Cortex of kidney (tissue), 1 donor: Measurements from ENCODE around the gene BMP15.

Experiments
- DNase-seq: peaks from one replicate; lab custom pipeline; 2025; lab: John Stamatoyannopoulos, UW

The BMP15 gene

DNA sequence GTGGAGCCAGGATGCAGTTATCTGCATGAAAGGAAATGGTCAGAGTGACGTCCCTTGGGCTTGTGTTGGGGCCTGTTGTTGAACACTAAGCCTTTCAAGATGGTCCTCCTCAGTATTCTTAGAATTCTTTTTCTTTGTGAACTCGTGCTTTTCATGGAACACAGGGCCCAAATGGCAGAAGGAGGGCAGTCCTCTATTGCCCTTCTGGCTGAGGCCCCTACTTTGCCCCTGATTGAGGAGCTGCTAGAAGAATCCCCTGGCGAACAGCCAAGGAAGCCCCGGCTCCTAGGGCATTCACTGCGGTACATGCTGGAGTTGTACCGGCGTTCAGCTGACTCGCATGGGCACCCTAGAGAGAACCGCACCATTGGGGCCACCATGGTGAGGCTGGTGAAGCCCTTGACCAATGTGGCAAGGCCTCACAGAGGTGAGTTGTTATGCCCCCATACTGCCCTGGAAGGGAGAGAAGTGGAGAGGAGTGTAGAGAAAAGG is at the start of gene BMP15:
Gene BMP15 (plus strand): TSS at position 51 of the 492 bp plus-strand sequence. CDS start 49 bp downstream, at position 100.
- no peak for DNase-seq

DNA sequence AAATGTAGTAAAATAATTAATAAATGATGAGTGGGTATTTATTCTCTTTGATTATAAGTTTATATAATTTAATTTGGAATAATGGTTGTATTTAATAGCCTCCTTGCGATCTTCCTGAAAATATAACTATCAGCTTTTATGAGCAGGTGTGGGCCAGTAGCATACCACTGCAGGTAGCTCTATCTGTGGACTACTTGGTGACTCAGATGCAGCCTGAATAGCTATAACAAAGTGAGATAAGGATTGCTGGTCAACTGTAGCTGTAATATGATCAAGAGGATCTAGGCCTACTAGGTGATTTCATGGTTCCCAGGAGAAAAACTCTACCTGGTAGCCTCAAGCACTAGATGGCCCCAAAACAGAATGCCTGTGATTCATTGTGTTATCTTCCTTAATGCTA is 47.1 kb upstream of the BMP15 start:
- no peak for DNase-seq

DNA sequence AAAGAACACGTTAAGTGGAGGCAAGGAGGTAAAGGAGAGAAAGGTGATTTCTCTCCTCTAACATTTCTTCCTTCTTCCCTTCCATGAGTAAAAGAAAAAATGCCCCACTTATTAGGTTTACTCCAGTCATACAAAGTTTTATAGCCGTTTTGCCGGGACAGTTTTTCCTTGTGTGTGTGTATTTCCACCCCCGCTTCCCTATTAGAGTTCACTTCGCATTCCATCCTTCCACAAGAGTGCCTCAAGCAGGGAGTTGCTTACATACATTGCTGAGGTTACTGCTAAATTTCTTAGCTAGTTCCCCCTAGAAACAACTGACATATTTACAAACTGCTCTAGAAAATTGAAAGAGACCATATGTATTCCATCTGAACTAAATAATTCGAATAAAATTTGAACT is 45.2 kb upstream of the BMP15 start:
- no peak for DNase-seq

DNA sequence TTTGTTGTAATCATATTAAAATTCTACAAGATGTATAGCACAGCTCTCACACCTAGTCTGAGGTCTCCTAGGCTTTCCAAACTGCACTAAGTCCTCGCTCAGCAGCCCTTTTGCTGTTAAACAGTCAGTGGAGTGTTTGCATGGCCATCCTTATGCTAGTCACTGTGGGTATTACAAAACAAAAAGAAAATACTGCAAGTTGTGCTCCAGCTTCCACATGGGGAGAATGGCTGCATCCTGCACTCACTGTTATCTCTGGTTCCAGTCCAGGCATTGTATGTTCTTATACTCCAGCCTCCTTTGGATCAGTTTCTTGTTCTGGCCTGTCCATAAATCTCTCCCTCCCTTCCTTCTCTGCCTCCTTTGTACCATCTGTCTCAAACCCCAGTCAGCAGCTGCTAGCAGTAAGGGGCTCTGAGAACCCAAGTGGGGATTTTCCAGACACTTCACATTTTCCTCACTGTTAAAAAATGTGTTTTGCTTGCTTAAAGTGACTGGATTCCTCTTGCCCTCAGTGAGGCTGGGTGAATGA is 38.5 kb upstream of the BMP15 start:
- no peak for DNase-seq

DNA sequence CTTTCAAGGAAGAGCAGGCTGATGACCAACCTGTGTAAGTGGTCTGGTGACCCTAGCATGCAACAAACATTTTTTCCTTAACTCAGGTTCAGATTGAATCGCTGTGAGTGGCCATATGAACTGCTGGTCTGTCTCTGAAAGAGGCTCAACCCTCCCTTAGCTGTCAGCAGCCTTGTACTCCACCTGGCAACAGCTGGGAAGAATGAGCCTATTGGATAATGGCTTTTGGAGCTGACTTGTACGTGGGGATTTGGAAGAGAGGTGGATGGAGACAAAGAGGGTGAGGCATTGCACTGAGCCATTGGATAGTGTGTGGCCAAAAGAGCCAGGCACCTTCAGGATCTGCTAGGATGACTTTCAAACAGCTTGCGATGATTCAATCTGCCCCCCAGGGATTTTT is 35.7 kb upstream of the BMP15 start:
- no peak for DNase-seq

DNA sequence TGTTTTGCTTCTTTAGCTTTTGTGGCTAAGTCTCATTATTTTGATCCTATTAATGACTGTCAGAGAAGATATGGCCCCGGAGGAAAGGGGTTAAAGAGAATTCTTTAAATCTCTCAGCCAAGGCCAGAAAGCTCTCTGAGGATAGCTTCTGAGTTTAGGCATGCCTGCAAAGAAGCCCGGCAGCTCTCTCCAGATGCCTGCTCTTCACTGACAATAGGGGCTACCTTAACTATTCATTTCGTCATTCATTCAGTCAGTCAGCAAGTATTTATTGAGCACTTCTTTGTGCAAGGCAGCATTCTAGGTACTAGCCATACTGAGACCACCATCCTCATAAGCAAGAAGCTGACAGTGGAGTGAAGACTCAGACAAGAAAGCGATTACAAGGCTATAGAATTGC is 34.0 kb upstream of the BMP15 start:
- DNase-seq: no peak

DNA sequence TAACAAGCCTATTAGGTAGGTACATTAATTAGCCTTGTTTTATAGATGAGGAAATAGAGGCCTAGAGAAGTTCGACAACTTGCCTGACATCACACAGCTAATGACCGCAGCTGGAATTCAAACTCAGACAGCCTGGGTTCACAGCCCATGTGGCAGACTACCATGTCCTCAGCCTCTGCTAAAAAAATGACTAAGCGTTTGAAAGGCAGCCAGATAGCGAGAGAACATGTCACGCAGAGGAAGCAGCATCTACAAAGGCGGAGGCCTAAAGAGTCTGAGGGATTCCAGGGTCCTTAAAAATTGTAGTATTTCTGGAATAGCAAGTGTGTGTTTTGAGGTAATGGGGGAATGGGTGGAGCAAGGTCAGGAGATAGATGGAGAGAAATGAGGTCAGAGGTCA is 33.2 kb upstream of the BMP15 start:
- no peak for DNase-seq

DNA sequence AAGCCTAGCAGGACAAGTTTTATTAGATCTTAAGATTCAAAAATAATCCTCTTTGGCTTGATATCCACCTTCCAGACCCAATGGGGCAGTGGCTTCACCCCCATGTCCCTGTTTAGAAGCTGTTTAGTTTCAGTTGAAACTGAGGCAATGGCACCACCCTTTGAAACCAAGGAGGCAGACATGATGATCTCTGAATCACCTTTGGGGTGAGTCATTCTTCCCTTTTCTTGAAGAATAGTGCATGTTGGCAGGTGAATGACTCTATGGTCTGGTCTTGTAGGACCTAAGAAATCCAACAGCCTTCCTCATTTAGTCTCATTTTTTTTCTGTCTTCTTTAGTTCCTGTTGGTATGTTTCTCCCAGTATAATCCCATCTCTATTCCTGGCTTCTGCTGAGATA is 29.5 kb upstream of the BMP15 start:
- no peak for DNase-seq

DNA sequence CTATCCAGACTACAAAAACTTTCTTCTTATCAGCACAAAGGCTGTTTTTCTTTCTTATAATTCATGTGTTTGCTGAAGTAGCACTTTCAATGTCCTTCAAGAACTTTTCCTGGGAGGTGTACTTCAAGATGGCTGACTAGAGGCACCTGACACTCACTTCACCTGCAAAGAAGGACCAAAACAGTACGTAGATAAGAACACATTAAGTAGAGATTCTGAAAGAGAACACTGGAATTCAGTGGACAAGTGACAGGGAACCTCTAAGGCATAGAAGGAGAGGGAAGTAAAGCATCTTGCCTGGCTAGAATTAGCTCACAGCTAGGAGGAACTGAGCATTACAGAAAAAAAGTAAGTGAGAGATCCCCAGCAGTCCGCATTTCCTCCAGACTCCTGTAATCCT is 21.7 kb upstream of the BMP15 start:
- DNase-seq: no peak

DNA sequence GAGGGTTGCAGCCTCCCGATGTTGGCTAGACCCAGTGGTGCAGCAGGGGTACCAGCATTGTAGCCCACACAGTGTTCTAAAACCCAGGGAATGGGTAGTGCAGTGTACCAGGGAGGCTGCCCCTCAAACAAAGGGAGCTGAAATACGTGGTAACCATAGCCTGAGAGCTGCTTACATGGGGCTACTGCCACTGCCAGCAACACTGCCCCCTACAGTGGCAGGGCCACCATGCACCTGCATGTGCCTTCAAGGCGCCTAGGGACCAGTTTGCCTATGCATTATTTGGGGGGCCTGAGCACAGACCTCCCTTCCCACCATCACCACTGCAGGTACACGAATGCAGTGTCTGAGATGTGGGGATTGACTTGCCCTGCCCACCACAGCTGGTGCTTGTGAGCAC is 21.0 kb upstream of the BMP15 start:
- DNase-seq: no peak

DNA sequence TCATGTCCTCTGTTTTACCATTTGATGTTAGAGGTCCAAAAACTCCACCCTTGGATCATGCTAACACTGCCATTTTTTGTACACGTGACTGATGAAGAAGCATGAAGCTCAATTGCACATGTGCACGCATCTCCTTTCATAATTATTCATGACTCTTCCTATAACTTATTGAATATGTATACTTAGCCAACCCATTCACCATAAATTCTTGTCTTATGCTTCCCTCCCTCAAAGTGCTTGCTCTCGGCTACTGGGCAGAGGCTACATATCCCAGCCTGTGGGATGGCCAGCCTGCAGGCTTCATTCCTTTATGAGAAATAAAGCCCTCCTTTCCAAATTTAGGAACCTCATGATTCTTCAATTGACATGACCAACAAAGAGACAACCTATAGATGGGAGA is 17.5 kb upstream of the BMP15 start:
- DNase-seq: no peak

DNA sequence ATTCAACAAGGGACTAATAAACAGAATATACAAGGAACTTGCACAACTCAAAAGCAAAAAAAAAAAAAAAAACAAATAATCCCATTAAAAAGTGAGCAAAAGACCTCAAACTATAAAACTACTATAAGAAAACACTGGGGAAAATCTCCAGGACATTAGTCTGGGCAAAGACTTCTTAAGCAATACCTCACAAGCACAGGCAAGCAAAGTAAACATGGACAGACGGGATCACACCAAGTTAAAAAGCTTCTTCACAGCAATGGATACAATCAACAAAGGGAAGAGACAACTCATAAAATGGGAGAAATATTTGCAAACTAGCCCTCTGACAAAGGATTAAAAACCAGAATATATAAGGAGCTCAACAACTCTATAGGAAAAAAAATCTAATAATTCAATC is 17.1 kb upstream of the BMP15 start:
- no peak for DNase-seq

DNA sequence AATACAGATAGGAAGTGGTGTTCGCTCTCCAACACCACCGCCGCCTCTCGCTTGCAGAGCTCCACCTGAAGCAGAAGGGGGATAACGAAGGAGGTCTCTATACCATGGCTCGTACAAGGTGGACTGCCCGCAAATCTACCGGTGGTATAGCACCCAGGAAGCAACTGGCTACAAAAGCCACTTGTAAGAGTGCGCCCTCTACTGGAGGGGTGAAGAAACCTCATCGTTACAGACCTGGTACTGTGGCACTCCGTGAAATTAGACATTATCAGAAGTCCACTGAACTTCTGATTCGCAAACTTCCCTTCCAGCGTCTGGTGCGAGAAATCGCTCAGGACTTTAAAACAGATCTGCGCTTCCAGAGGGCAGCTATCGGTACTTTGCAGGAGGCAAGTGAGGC is 5.2 kb upstream of the BMP15 start:
- DNase-seq: no peak

DNA sequence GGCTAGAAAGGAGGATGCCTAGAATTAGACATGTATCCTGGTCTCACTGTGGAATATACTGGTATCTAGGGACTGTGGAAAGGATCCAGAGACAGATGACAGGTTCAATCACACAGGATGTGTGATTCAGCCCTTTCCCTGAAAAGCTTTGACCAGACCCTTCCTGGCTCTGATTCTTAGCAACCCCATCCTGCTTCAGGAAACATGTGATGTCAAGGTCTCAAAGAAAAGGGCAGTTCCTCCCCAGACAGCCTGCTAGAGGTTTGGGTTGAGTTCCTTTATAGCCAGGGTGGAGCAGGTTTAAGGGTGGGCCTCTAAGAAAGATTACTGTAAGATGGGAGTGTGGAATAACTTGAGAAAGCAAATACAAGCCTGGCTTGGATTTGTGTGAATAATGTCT is 3.0 kb downstream of the BMP15 start:
- no peak for DNase-seq

DNA sequence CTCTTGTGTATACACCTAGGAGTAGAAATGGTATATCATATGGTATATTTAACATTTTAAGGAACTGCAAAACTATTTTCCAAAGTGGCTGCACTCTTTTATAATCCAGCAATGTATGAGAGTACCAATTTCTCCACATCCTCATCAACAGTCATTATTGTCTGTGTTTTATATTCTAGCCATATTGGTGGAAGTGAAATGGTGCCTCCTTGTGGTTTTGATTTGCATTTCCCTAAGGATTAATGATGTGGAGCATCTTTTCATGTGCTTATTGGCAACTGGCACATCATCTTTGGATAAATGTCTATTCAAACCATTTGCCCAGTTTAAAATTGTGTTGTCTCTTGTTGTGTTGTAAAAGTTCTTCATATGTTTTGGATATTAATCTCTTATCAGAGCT is 9.6 kb downstream of the BMP15 start:
- DNase-seq: no peak

DNA sequence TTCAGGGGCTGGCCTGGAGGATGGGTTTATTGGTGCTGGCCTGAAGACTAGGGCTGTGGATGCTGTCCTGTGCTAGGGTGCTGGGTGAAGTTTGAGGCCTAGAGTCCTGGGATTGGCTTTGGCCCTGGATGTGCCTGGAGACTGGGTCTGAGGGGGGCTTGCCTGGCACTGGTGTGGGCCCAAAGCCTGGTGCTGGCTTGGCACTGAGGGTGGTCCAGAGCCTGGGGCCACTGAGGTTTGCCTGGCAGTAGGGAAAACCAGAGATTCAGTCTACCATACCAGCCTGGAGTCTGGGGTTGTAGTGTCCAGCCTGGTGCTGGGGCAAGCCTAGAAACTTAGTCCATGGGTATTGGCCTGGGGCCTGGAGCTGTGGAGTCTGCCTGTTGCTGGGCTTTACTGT is 16.6 kb downstream of the BMP15 start:
- DNase-seq: no peak

DNA sequence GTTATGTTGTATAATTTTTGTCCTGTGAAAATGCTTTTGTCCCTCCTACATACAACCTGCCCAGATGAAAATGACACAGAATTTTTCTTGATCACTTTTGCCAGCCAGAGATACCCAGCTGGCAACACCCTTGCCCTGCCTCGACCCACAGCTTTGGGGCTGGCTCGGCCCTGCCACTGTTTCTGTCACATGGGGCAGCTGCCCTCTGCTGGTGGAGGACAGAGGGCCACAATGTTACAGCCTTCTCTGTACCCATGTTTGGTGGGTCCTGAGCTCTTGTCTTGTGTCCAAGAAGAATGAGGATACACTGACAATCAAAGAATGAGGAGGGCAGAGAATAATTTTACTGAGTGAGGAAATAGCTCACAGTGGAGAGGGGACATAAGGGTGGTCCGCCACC is 31.1 kb downstream of the BMP15 start:
- no peak for DNase-seq

DNA sequence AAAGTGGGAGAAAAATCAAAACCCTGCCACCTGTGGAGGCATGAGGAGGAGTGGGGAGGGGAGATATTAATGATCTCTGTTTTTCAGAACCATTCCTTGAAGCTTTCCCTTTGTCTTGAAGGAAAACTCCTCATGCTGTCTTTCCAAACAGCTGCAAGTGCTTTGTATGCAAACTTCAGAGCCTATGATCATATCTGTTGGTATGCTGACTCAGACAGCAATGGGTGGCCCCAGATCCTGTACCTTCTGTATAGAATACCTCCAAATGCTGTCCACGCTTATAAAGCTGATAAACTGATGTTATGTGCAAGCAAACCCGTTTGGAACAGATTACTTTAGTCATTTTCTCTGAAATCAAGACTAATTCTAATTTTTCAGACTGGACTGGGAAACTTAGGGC is 31.9 kb downstream of the BMP15 start:
- no peak for DNase-seq

DNA sequence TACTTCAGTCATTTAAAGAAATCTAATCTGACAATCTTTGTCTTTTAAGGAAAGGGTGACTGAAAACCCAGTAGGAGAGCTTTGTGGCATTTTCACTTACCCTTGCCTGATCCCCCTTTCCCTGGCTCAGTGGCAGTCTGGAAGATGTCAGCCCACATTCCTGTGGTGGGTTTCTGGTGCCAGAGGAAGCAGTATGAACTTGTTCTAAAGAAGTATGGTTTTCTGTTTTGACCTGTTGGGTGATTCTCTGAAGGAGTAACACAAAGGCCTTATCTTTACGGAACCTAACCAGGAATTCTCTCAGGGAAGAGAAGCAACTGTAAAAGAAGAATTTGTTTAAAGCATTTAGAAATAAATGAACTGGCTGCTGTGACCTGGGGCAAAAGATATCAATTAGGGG is 41.9 kb downstream of the BMP15 start:
- no peak for DNase-seq

DNA sequence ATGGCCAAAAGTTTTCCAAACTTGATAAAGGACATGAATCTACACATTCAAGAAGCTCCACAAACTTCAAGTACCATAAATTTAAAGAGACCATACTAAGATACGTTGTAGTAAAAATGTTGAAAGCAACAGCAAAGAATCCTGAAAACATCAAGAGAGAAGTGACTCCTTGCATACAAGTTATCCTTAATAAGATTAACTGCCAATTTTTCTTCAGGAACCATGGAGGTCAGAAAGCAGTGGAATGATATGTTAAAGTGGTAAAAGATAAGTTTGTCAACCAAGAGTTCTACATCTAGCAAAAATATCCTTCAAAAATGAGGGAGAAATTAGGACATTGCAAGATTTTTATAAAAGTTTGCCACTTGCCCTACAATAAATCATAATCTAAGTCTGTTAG is 43.3 kb downstream of the BMP15 start:
- DNase-seq: no peak

DNA sequence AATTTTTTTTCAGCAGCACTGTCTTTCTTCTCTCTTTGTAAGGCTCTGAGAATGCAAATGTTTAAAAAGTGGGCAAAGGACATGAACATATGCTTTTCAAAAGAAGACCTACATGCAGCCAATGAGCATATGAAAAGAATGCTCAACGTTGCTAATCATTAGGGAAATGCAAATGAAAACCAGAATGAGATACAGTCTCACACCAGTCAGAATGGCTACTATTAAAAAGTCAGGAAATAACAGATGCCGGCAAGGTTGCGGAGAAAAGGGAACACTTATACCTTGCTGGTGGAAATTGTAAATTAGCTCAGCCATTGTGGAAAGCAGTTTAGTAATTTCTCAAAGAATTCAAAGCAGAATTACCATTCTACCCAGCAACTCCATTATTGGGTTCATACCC is 51.6 kb downstream of the BMP15 start:
- no peak for DNase-seq

DNA sequence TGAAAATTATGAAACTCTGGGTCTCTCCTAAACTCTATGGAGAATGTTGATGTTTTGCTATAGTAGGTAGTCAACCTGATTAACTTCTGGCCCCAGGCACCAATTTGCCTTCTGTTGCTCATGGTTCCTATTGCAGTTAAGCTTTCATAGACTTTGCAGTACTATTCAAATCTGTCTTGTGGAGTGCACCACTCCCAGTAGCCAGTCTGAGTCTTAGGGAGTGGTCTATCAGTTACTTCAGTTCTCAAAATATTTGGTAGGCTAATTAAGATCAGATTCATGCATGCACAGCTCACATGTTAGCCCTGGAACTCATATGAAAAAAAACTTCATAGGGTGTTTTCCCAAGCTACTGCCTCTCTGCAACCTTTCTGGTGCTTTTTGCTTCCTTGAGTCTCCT is 53.3 kb downstream of the BMP15 start:
- no peak for DNase-seq
